ENCODE results near the gene SEMA5B. TPM values are rescaled to one million over a fixed set of nuclear protein-coding genes. Genes with fewer than 3 reads are reported as not detected.

The SEMA5B gene
- total and polyA plus RNA-seq, 7 experiments from 2014 or later: 0.19 to 0.51 (median 0.24) TPM; not detected in 4

GRCh38 chr3:123021388-123021787, 6.2 kb downstream of the SEMA5B start:
- H3K4me3 ChIP-seq (ENCODE audit: low read length): no peak overlapping the region
- Mint-ChIP-seq H3K4me1 (peaks cover 4 to 8% (median 5%) of the 10 kb centered on the region in 7 donors), H3K4me3 (no peak overlapping the region), H3K27me3 (peaks cover 67 to 76% (median 72%) of the 10 kb centered on the region in 5 donors), H3K36me3 (peaks cover 0 to 7% (median 0%) of the 10 kb centered on the region in 5 donors), H3K9me3 (peaks cover 0 to 2% (median 0%) of the 10 kb centered on the region in 11 donors), H3K27ac (no peak overlapping the region)
- ChIA-PET CTCF (interaction anchor here (1.3 kb wide), 1 partner anchor 1474 kb away, joined by 3 read pairs; no protein-coding TSS in a partner anchor), POLR2A (no interaction called here)
- H3K27ac ChIP-seq (ENCODE audit: low read depth, low read length): no peak overlapping the region
- ATAC-seq (no peak), DNase-seq (no peak)
- H3K27me3 ChIP-seq (ENCODE audit: control insufficient read depth in 2 of 2, insufficient read depth in 2 of 2, low read length in 2 of 2): peaks cover 4 to 11% of the 10 kb centered on the region in 2 donors
- H3K36me3 ChIP-seq (ENCODE audit: control insufficient read depth in 2 of 3, insufficient read depth in 3 of 3, low read length in 3 of 3): no peaks in the 10 kb centered on the region
- H3K4me1 ChIP-seq (ENCODE audit: control insufficient read depth in 2 of 2, insufficient read depth in 2 of 2, low read length in 2 of 2): peaks cover 0 to under 1% of the 10 kb centered on the region in 2 donors
- intact Hi-C loops (cut with micrococcal nuclease): no loop called here
- no peaks in the 10 kb centered on the region for H3K9me3 ChIP-seq (ENCODE audit: control insufficient read depth in 2 of 3, low read length in 3 of 3)

GRCh38 chr3:123020709-123021108, 6.9 kb downstream of the SEMA5B start:
- no peaks in the 10 kb centered on the region for H3K36me3 ChIP-seq (ENCODE audit: control insufficient read depth in 2 of 3, insufficient read depth in 3 of 3, low read length in 3 of 3)
- POLR2A ChIA-PET: no interaction called here
- H3K36me3 Mint-ChIP-seq: peaks cover 0 to 4% (median 0%) of the 10 kb centered on the region in 5 donors
- no peak overlapping the region for H3K4me3 ChIP-seq (ENCODE audit: low read length)
- H3K27ac ChIP-seq (ENCODE audit: low read depth, low read length): no peak overlapping the region
- H3K4me1 ChIP-seq (ENCODE audit: control insufficient read depth in 2 of 2, insufficient read depth in 2 of 2, low read length in 2 of 2): no peaks in the 10 kb centered on the region
- no peak overlapping the region for H3K27ac Mint-ChIP-seq
- intact Hi-C loops (cut with micrococcal nuclease): no loop called here
- H3K9me3 Mint-ChIP-seq: peaks cover 0 to 2% (median 0%) of the 10 kb centered on the region in 11 donors
- ATAC-seq (no peak), DNase-seq (no peak)
- CTCF ChIA-PET: no interaction called here
- H3K9me3 ChIP-seq (ENCODE audit: control insufficient read depth in 2 of 3, low read length in 3 of 3): no peaks in the 10 kb centered on the region
- peaks cover under 1 to 3% (median 1%) of the 10 kb centered on the region in 7 donors for H3K4me1 Mint-ChIP-seq
- no peak overlapping the region for H3K4me3 Mint-ChIP-seq
- peaks cover 4 to 9% of the 10 kb centered on the region in 2 donors for H3K27me3 ChIP-seq (ENCODE audit: control insufficient read depth in 2 of 2, insufficient read depth in 2 of 2, low read length in 2 of 2)
- H3K27me3 Mint-ChIP-seq: peaks cover 61 to 72% (median 67%) of the 10 kb centered on the region in 5 donors

GRCh38 chr3:123019591-123019990, 8.0 kb downstream of the SEMA5B start:
- no peak for DNase-seq
- no peak overlapping the region for H3K27ac Mint-ChIP-seq
- ATAC-seq: no peak
- peaks cover 53 to 68% (median 60%) of the 10 kb centered on the region in 5 donors for H3K27me3 Mint-ChIP-seq
- peaks cover 0 to 2% (median 0%) of the 10 kb centered on the region in 7 donors for H3K4me1 Mint-ChIP-seq
- no peak overlapping the region for H3K4me3 Mint-ChIP-seq
- CTCF ChIA-PET: no interaction called here
- H3K9me3 Mint-ChIP-seq: no peaks in the 10 kb centered on the region
- Histone ChIP-seq H3K36me3 (ENCODE audit: control insufficient read depth in 2 of 3, insufficient read depth in 3 of 3, low read length in 3 of 3) (no peaks in the 10 kb centered on the region), H3K9me3 (ENCODE audit: control insufficient read depth in 2 of 3, low read length in 3 of 3) (no peaks in the 10 kb centered on the region), H3K4me1 (ENCODE audit: control insufficient read depth in 2 of 2, insufficient read depth in 2 of 2, low read length in 2 of 2) (no peaks in the 10 kb centered on the region), H3K27me3 (ENCODE audit: control insufficient read depth in 2 of 2, insufficient read depth in 2 of 2, low read length in 2 of 2) (peaks cover 4 to 5% of the 10 kb centered on the region in 2 donors), H3K4me3 (ENCODE audit: low read length) (no peak overlapping the region), H3K27ac (ENCODE audit: low read depth, low read length) (no peak overlapping the region)
- POLR2A ChIA-PET: no interaction called here
- intact Hi-C loops (cut with micrococcal nuclease): no loop called here
- no peaks in the 10 kb centered on the region for H3K36me3 Mint-ChIP-seq

- H3K27me3 Mint-ChIP-seq: peaks cover 48 to 68% (median 56%) of the 10 kb centered on the region in 5 donors
- no peaks in the 10 kb centered on the region for H3K9me3 ChIP-seq (ENCODE audit: control insufficient read depth in 2 of 3, low read length in 3 of 3)
- peaks cover 3 to 4% of the 10 kb centered on the region in 2 donors for H3K27me3 ChIP-seq (ENCODE audit: control insufficient read depth in 2 of 2, insufficient read depth in 2 of 2, low read length in 2 of 2)
- ChIA-PET POLR2A (no interaction called here), CTCF (no interaction called here)
- DNase-seq (no peak), ATAC-seq (no peak)
- peaks cover 0 to 2% (median 0%) of the 10 kb centered on the region in 7 donors for H3K4me1 Mint-ChIP-seq
- H3K27ac ChIP-seq (ENCODE audit: low read depth, low read length): no peak overlapping the region
- H3K36me3 Mint-ChIP-seq: no peaks in the 10 kb centered on the region
- no peak overlapping the region for H3K27ac Mint-ChIP-seq
- intact Hi-C loops (cut with micrococcal nuclease): no loop called here
- H3K4me1 ChIP-seq (ENCODE audit: control insufficient read depth in 2 of 2, insufficient read depth in 2 of 2, low read length in 2 of 2): no peaks in the 10 kb centered on the region
- no peak overlapping the region for H3K4me3 Mint-ChIP-seq
- no peak overlapping the region for H3K4me3 ChIP-seq (ENCODE audit: low read length)
- no peaks in the 10 kb centered on the region for H3K9me3 Mint-ChIP-seq
- no peaks in the 10 kb centered on the region for H3K36me3 ChIP-seq (ENCODE audit: control insufficient read depth in 2 of 3, insufficient read depth in 3 of 3, low read length in 3 of 3)
These were observed 8.4 kb downstream of the SEMA5B start for GRCh38 chr3:123019161-123019560.

- Histone ChIP-seq H3K27me3 (ENCODE audit: control insufficient read depth in 2 of 2, insufficient read depth in 2 of 2, low read length in 2 of 2) (peaks cover 3 to 4% of the 10 kb centered on the region in 2 donors), H3K36me3 (ENCODE audit: control insufficient read depth in 2 of 3, insufficient read depth in 3 of 3, low read length in 3 of 3) (no peaks in the 10 kb centered on the region), H3K4me1 (ENCODE audit: control insufficient read depth in 2 of 2, insufficient read depth in 2 of 2, low read length in 2 of 2) (no peaks in the 10 kb centered on the region), H3K9me3 (ENCODE audit: control insufficient read depth in 2 of 3, low read length in 3 of 3) (no peaks in the 10 kb centered on the region), H3K4me3 (ENCODE audit: low read length) (no peak overlapping the region), H3K27ac (ENCODE audit: low read depth, low read length) (no peak overlapping the region)
- Mint-ChIP-seq H3K27me3 (peaks cover 45 to 66% (median 52%) of the 10 kb centered on the region in 5 donors), H3K27ac (no peak overlapping the region), H3K36me3 (no peaks in the 10 kb centered on the region), H3K4me3 (no peak overlapping the region), H3K9me3 (no peaks in the 10 kb centered on the region), H3K4me1 (peaks cover 0 to 2% (median 0%) of the 10 kb centered on the region in 7 donors)
- DNase-seq (no peak), ATAC-seq (no peak)
- intact Hi-C loops (cut with micrococcal nuclease): no loop called here
- CTCF ChIA-PET: no interaction called here
- POLR2A ChIA-PET: no interaction called here
These were observed 8.9 kb downstream of the SEMA5B start for GRCh38 chr3:123018683-123019082.

- ATAC-seq: no peak
- no peaks in the 10 kb centered on the region for H3K36me3 Mint-ChIP-seq
- CTCF ChIA-PET: no interaction called here
- Histone ChIP-seq H3K4me3 (ENCODE audit: low read length) (no peak overlapping the region), H3K9me3 (ENCODE audit: control insufficient read depth in 2 of 3, low read length in 3 of 3) (no peaks in the 10 kb centered on the region), H3K27me3 (ENCODE audit: control insufficient read depth in 2 of 2, insufficient read depth in 2 of 2, low read length in 2 of 2) (peaks cover 0 to 4% of the 10 kb centered on the region in 2 donors), H3K36me3 (ENCODE audit: control insufficient read depth in 2 of 3, insufficient read depth in 3 of 3, low read length in 3 of 3) (no peaks in the 10 kb centered on the region), H3K4me1 (ENCODE audit: control insufficient read depth in 2 of 2, insufficient read depth in 2 of 2, low read length in 2 of 2) (no peaks in the 10 kb centered on the region), H3K27ac (ENCODE audit: low read depth, low read length) (no peak overlapping the region)
- H3K27me3 Mint-ChIP-seq: peaks cover 21 to 41% (median 35%) of the 10 kb centered on the region in 5 donors
- POLR2A ChIA-PET: no interaction called here
- H3K9me3 Mint-ChIP-seq: no peaks in the 10 kb centered on the region
- intact Hi-C loops (cut with micrococcal nuclease): no loop called here
- DNase-seq: no peak
- H3K4me3 Mint-ChIP-seq: no peak overlapping the region
- peaks cover 0 to 2% (median 0%) of the 10 kb centered on the region in 7 donors for H3K4me1 Mint-ChIP-seq
- no peak overlapping the region for H3K27ac Mint-ChIP-seq
These were observed 12.0 kb downstream of the SEMA5B start for GRCh38 chr3:123015596-123015995.

- DNase-seq: no peak
- no peaks in the 10 kb centered on the region for H3K9me3 Mint-ChIP-seq
- ChIA-PET CTCF (no interaction called here), POLR2A (no interaction called here)
- H3K27me3 Mint-ChIP-seq: peaks cover 23 to 44% (median 37%) of the 10 kb centered on the region in 5 donors
- H3K4me3 Mint-ChIP-seq: no peak overlapping the region
- ATAC-seq: no peak
- H3K27ac ChIP-seq (ENCODE audit: low read depth, low read length): no peak overlapping the region
- no peaks in the 10 kb centered on the region for H3K36me3 Mint-ChIP-seq
- intact Hi-C loops (cut with micrococcal nuclease): no loop called here
- H3K4me3 ChIP-seq (ENCODE audit: low read length): no peak overlapping the region
- peaks cover 0 to 4% of the 10 kb centered on the region in 2 donors for H3K27me3 ChIP-seq (ENCODE audit: control insufficient read depth in 2 of 2, insufficient read depth in 2 of 2, low read length in 2 of 2)
- no peaks in the 10 kb centered on the region for H3K9me3 ChIP-seq (ENCODE audit: control insufficient read depth in 2 of 3, low read length in 3 of 3)
- H3K4me1 ChIP-seq (ENCODE audit: control insufficient read depth in 2 of 2, insufficient read depth in 2 of 2, low read length in 2 of 2): no peaks in the 10 kb centered on the region
- H3K36me3 ChIP-seq (ENCODE audit: control insufficient read depth in 2 of 3, insufficient read depth in 3 of 3, low read length in 3 of 3): no peaks in the 10 kb centered on the region
- H3K4me1 Mint-ChIP-seq: peaks cover 0 to 2% (median 0%) of the 10 kb centered on the region in 7 donors
- H3K27ac Mint-ChIP-seq: peak overlapping the region in 1 of 9 donors; percentile 70
These were observed 13.7 kb downstream of the SEMA5B start for GRCh38 chr3:123013876-123014275.

Measured in naive thymus-derived CD4-positive, alpha-beta T cell (primary cell).